Caco-2 (cell line): ENCODE measurements around the gene CX3CR1. TPM values are rescaled to one million over a fixed set of nuclear protein-coding genes. Genes with fewer than 3 reads are reported as not detected.

ENCODE experiments used
- BruUV-seq: library from RNA; stranded (reverse); fragments of 400-500 nt; replicated peaks from 2 replicates; lab custom pipeline; 2021; lab: Mats Ljungman, UMichigan
- CTCF ChIA-PET: fragments of 300-600 bp; sonication (Branson Sonifier 250); formaldehyde crosslinking; loops from one replicate; lab custom pipeline; 2022; ENCODE audit warnings: antibody characterized with exemption; lab: Charles Lee
- POLR2A ChIA-PET: fragments of 300-600 bp; sonication (Branson Sonifier 250); formaldehyde crosslinking; loops from one replicate; lab custom pipeline; 2022; ENCODE audit warnings: antibody characterized with exemption; lab: Charles Lee
- DNase-seq, 2 experiments: peaks; one replicate each; pipeline versions ENCODE4 v3.0.0 to v3.0.0-alpha.2; 2020 to 2022
- H3K27me3 ChIP-seq: replicated peaks from 2 replicates; pipeline ENCODE4 v1.6.0; 2011; ENCODE audit warnings: low read length; ENCODE audit not compliant: control insufficient read depth, insufficient read depth
- H3K36me3 ChIP-seq: 2 replicates; pipeline ENCODE4 v1.5.1; 2011; ENCODE audit warnings: low read length; ENCODE audit not compliant: control insufficient read depth, insufficient read depth
- H3K4me1 ChIP-seq: fragments of 250-450 bp; sonication (Bioruptor Pico); 2 replicates; pipeline ENCODE4 v1.5.1; 2020; ENCODE audit warnings: mild to moderate bottlenecking
- H3K4me3 ChIP-seq: 2 replicates; pipeline ENCODE4 v1.5.1; 2011; ENCODE audit warnings: low read depth, mild to moderate bottlenecking, control low read depth, low read length
- H3K9me3 ChIP-seq: fragments of 250-450 bp; sonication (Bioruptor Pico); 2 replicates; pipeline ENCODE4 v1.5.1; 2020; ENCODE audit warnings: mild to moderate bottlenecking, moderate library complexity
- H3K27ac Mint-ChIP-seq: one replicate; pipeline ENCODE4 v1.8.0; 2022; ENCODE audit warnings: mixed read lengths; ENCODE audit not compliant: unreplicated experiment
- H3K27me3 Mint-ChIP-seq: one replicate; pipeline ENCODE4 v1.8.0; 2022; ENCODE audit warnings: mixed read lengths; ENCODE audit not compliant: insufficient read depth, unreplicated experiment
- H3K36me3 Mint-ChIP-seq: one replicate; pipeline ENCODE4 v1.8.0; 2022; ENCODE audit warnings: mild to moderate bottlenecking, mixed read lengths; ENCODE audit not compliant: insufficient read depth, unreplicated experiment
- H3K4me1 Mint-ChIP-seq: one replicate; pipeline ENCODE4 v1.8.0; 2022; ENCODE audit warnings: low read depth, mixed read lengths; ENCODE audit not compliant: unreplicated experiment
- H3K4me3 Mint-ChIP-seq: one replicate; pipeline ENCODE4 v1.8.0; 2022; ENCODE audit warnings: mild to moderate bottlenecking, moderate library complexity, mixed read lengths; ENCODE audit not compliant: unreplicated experiment
- H3K9me3 Mint-ChIP-seq: one replicate; pipeline ENCODE4 v1.8.0; 2022; ENCODE audit warnings: mixed read lengths; ENCODE audit not compliant: unreplicated experiment
- CTCF ChIP-seq, 2 experiments: fragments of 200-600 bp in 1 of 2; IDR thresholded peaks; 1 replicate in 1 of 2; 2 replicates in 1 of 2; pipeline versions ENCODE4 v1.5.1 to v1.8.0; 2011 to 2022; ENCODE audit warnings: antibody characterized with exemption in 1 of 2, control low read depth in 1 of 2, inconsistent platforms in 1 of 2, low read depth in 1 of 2, low read length in 1 of 2, mild to moderate bottlenecking in 1 of 2, moderate library complexity in 1 of 2; ENCODE audit not compliant: insufficient read depth in 1 of 2, severe bottlenecking in 1 of 2, unreplicated experiment in 1 of 2
- intact Hi-C: fragments of 100-400 bp; cut with micrococcal nuclease; formaldehyde crosslinking; loops from one replicate; pipeline ENCODE4 v1.10.0; 2022; ENCODE audit not compliant: unreplicated experiment
- total RNA-seq: library from RNA; stranded (reverse); gene quantifications from 2 replicates; pipeline ENCODE4 v1.2.3, GENCODE V29; 2022

Gene CX3CR1
- total RNA-seq, 1 experiment from 2014 or later = 0.61 TPM

- no peak for TF ChIP-seq CTCF (IDR thresholded peaks at IDR 0.05; ENCODE audit: insufficient read depth in 1 of 2, low read depth in 1 of 2, low read length in 1 of 2, severe bottlenecking in 1 of 2, unreplicated experiment in 1 of 2)
- H3K27me3 ChIP-seq = no peaks in the 10 kb centered on the region
- POLR2A ChIA-PET = no interaction called here
- H3K9me3 Mint-ChIP-seq = no peaks in the 10 kb centered on the region
- H3K4me3 ChIP-seq = no peak overlapping the region
- H3K4me1 ChIP-seq = no peaks in the 10 kb centered on the region
- H3K36me3 Mint-ChIP-seq = no peaks in the 10 kb centered on the region
- H3K4me1 Mint-ChIP-seq = no peaks in the 10 kb centered on the region
- CTCF ChIA-PET = interaction anchor here (0.6 to 0.8 kb wide), 3 partner anchors 18 to 1493 kb away, joined by 3 read pairs; no protein-coding TSS in a partner anchor
- no TSS peak for BruUV-seq
- H3K27me3 Mint-ChIP-seq = peaks cover 16% of the 10 kb centered on the region
- DNase-seq = no peak
- no peak overlapping the region for H3K27ac Mint-ChIP-seq
- intact Hi-C loops = no loop called here
- no peaks in the 10 kb centered on the region for H3K9me3 ChIP-seq
- no peak overlapping the region for H3K4me3 Mint-ChIP-seq
- no peaks in the 10 kb centered on the region for H3K36me3 ChIP-seq
These were observed 63.6 kb downstream of the CX3CR1 start for GRCh38 chr3:39216176-39216790.

- Histone ChIP-seq H3K36me3 (no peaks in the 10 kb centered on the region), H3K27me3 (no peaks in the 10 kb centered on the region), H3K4me3 (no peak overlapping the region), H3K9me3 (no peaks in the 10 kb centered on the region), H3K4me1 (no peaks in the 10 kb centered on the region)
- H3K27ac Mint-ChIP-seq = no peak overlapping the region
- H3K4me1 Mint-ChIP-seq = no peaks in the 10 kb centered on the region
- no peak overlapping the region for H3K4me3 Mint-ChIP-seq
- no peaks in the 10 kb centered on the region for H3K9me3 Mint-ChIP-seq
- no TSS peak for BruUV-seq
- peaks cover 14% of the 10 kb centered on the region for H3K27me3 Mint-ChIP-seq
- H3K36me3 Mint-ChIP-seq = no peaks in the 10 kb centered on the region
- TF ChIP-seq CTCF (IDR thresholded peaks at IDR 0.05; ENCODE audit: insufficient read depth in 1 of 2, low read depth in 1 of 2, low read length in 1 of 2, severe bottlenecking in 1 of 2, unreplicated experiment in 1 of 2) = no peak
- intact Hi-C loops = no loop called here
- no peak for DNase-seq
- POLR2A ChIA-PET = no interaction called here
- CTCF ChIA-PET = interaction anchor here (0.8 kb wide), 1 partner anchor 75 kb away, joined by 3 read pairs; no protein-coding TSS in a partner anchor
These were observed 66.2 kb downstream of the CX3CR1 start for GRCh38 chr3:39213613-39214012.

Other genes starting within 250 kb of the CX3CR1 start
- gene SCN11A, start 228.1 kb downstream of the CX3CR1 start, total RNA-seq = 0.12 TPM in 1 of 2 replicates, not detected in the other
- gene WDR48, start 228.0 kb downstream of the CX3CR1 start, total RNA-seq = 27.6 and 28.4 TPM in 2 replicates
- 42.2 and 43.6 TPM in 2 replicates for gene GORASP1, start 172.4 kb downstream of the CX3CR1 start, total RNA-seq
- gene TTC21A, start 172.4 kb downstream of the CX3CR1 start, total RNA-seq = 4.0 and 6.9 TPM in 2 replicates
- gene CSRNP1, start 126.4 kb downstream of the CX3CR1 start, total RNA-seq = 12.6 and 13.5 TPM in 2 replicates
- gene XIRP1, start 87.4 kb downstream of the CX3CR1 start, total RNA-seq = 0.14 TPM in 1 of 2 replicates, not detected in the other
- not detected in 2 replicates for gene CCR8, start 49.7 kb upstream of the CX3CR1 start, total RNA-seq
- 33.1 and 37.7 TPM in 2 replicates for gene SLC25A38, start 103.3 kb upstream of the CX3CR1 start, total RNA-seq
- 1,548 and 1,562 TPM in 2 replicates for gene RPSA, start 126.7 kb upstream of the CX3CR1 start, total RNA-seq
- 0.27 and 0.60 TPM in 2 replicates for gene MOBP, start 187.6 kb upstream of the CX3CR1 start, total RNA-seq